NT2/D1 (cell line): ENCODE data around the gene SLC16A5.

Experiments used
- SUZ12 ChIP-seq: IDR thresholded peaks from 2 replicates; pipeline ENCODE4 v1.6.1; 2011; ENCODE audit not compliant: insufficient read length, insufficient read depth; ENCODE audit errors: extremely low read depth
- ZNF274 ChIP-seq: IDR thresholded peaks from 2 replicates; pipeline ENCODE4 v1.6.1; 2011; ENCODE audit warnings: mild to moderate bottlenecking, low read depth, low read length

DNA sequence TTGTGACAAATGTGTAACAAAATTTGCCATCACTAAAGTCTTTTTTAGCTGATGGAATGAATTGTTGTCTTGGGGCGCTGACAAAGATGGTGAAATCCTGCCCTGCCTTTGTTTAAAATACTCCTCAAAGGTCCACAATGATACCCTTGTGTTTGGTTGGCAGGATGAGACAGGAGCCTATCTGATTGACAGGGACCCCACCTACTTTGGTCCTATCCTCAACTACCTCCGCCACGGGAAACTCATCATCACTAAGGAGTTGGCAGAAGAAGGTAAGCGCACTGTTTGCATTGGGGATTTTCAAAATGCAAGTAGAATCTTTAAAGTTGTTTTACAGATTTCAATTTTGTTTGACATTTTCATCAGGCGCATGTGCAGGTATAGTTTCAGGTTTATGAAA is 38.7 kb upstream of the SLC16A5 start:
- no peak for TF ChIP-seq ZNF274
- no peak for TF ChIP-seq SUZ12
